ENCODE results near the gene PPP1R37.

The PPP1R37 gene

GRCh38 chr19:45146741-45147205 is 53.8 kb downstream of the PPP1R37 start:
- intact Hi-C loops (cut with DNase I) = no loop called here
- DNase-seq = no peak

DNA sequence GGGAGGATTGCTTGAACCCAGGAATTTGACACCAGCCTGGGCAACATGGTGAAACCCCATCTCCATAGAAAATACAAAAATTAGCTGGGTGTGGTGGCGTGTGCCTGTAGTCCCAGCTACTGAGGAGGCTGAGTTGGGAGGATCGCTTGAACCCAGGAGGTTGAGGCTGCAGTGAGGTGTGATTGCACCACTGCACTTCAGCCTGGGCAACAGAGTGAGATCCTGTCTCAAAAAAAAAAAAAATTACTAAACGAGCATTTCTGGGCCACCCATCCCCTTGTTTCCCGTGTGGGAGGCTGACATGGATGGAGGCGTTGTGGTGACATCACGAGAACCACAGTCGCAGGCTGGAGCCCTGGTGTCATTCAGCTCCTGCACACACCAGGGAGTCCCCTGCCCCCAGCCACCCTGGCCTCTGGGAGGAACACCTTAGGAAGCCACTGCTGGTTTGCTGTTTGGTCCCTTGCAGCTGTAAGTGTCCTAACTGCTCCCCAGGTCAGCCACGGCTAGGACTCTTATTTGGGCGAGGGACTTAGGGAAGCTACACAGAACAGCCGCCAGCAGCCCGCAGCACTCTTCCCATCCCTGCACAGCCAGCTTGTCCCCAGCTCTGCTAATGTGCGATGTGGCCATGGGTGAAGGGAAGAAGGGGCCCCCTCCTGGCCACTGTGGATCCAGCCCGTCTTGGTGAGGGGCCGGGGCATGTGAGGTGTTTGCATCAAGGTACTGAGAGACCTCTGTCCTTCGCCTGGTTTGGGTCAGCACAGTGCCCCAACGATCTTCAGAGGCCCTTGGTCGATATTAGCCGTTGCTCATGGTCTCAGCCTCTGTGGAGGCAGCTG is 55.1 kb downstream of the PPP1R37 start:
- no peak for DNase-seq
- intact Hi-C loops (cut with DNase I) = no loop called here

DNA sequence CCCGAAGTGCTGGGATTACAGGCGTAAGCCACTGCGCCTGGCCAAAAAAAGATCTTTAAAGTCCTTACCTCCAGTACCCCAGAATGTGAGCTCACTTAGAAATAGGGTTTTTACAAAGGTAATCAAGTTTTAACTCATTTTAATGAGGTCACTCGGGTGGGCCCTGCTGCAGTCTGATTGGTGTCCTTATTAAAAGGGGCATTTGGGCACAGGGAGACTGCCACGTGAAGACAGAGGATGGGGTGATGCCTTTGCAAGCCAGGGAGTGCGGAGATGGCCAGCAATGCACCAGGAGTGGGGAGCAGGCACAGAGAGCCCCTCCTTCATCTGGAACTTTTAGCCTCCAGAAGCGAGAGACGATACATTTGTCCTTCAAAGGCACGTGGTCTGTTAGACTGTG is 56.1 kb downstream of the PPP1R37 start:
- no peak for DNase-seq
- intact Hi-C loops (cut with DNase I) = no loop called here

- no peak for DNase-seq
- intact Hi-C loops (cut with DNase I) = no loop called here
Measured at GRCh38 chr19:45150180-45150579, 57.2 kb downstream of the PPP1R37 start.

DNA sequence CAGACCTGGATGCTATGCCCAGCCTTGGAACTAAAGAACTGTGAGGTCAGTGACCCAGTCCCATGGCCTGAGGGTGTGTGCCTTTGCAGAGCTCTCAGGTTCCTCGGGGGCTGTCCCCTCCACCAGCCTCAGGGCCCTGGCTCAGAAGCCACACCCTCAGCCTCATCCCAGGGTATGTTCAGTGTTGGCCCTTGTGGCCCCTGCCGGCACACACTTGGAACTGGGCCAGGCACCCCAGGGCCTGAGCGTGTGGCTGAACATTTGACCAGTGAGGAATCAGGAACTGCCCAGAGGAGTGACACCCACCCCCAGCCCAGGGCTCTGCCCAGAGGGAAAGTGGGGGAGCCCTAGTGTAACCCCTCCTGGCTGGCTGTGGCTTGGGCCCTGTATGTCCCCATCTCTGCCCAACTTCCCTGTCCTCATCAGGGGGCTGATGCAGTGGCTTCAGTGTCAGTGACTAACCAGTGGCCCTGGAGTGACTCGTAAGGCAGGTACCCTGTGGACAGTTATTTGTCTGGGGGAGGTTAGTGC is 57.8 kb downstream of the PPP1R37 start:
- intact Hi-C loops (cut with DNase I) = no loop called here
- no peak for DNase-seq

DNA sequence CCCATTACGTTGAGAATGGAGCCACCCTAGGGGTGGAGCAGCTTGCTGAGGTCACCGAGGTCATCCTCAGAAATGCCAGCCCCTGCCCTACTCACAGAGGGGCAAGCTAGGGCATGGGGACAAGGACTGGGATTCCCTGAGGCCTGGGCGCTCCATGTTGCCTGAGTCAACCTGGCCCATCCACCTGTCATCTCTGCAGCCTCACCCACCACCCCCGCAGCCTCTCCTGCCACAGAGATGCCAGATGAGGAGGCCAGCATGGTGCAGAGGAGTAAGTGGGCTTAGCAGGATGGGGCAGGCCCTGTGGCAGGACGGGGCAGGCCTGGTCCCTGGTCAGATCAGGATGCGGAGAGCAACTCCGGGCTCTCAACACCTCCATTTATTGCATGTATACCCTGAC is 58.3 kb downstream of the PPP1R37 start:
- intact Hi-C loops (cut with DNase I) = no loop called here
- DNase-seq = no peak

DNA sequence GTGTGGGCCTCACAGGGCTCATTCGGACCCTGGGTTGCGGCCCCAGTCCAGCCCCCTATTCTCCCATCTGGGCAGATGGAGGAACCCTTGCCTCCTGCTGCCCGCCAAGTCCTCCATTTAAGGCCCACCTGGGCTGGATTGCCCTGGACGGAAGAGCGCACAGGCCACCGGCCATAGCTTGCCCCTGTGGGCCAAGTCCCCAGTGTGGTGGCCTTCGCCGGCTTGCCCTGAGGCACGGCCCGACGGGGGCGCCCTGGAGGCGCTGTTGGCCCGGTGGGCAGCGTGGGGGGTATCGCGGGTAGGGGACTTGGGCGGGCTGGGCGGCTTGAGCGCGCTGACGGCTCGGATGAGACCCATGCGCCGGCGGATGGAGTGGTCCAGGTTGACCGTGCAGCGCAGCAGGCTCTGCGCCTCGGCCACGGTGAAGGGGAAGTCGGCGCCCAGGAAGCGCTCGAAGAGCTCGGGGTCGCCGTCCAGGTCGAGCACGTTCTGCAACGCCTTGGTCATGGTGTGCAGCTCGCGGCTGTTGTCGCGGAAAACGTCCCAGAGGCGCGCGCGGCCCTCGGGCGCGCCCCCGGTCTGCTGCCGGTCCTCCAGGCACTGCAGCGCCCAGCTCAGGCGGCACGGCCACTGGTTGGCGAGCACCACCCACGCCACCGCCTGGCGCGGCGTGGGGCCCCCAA is 59.0 kb downstream of the PPP1R37 start:
- intact Hi-C loops (cut with DNase I) = no loop called here
- no peak for DNase-seq

DNA sequence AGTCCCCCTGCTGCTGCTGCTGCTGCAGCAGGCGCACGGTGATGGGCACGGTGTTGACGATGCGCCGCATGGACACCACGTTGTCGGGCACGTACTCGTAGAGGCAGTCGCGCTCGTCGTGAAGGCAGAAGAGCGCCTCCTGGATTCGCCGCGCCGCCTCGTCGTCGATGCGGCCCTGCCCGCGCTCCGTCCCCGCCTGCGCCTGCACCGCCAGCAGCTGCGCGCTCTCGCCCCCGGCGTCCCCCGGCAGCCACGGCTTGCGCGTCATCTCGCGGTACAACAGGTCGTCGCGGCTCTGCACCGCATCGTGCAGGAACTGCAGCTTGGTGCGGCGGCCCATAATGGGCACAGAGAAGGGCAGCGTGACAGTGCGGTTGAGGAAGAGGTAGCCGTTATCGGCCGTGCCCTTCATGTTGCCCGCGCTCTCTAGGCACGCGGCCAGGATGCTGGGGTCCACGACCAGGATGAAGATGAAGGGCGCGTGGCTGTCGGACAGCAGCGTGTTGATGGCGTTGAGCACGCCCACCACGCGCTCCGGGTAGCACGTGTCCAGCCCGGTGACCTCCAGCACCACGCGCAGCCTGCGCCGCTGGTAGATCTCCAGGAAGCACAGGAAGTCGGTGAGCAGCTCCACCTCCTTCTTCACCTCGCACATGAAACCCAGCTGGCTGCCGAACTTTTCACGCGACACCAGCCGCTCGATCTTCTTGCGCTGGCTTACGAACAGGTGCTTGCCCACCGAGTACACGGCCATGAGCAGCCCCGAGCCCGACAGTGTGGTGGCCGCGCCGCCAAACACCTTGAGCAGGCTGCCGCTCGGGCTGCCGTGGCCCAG is 59.7 kb downstream of the PPP1R37 start:
- peak in 8 of 10 donors; percentile 24 to 93 (median 42) for DNase-seq
- intact Hi-C loops (cut with DNase I) = no loop called here

DNA sequence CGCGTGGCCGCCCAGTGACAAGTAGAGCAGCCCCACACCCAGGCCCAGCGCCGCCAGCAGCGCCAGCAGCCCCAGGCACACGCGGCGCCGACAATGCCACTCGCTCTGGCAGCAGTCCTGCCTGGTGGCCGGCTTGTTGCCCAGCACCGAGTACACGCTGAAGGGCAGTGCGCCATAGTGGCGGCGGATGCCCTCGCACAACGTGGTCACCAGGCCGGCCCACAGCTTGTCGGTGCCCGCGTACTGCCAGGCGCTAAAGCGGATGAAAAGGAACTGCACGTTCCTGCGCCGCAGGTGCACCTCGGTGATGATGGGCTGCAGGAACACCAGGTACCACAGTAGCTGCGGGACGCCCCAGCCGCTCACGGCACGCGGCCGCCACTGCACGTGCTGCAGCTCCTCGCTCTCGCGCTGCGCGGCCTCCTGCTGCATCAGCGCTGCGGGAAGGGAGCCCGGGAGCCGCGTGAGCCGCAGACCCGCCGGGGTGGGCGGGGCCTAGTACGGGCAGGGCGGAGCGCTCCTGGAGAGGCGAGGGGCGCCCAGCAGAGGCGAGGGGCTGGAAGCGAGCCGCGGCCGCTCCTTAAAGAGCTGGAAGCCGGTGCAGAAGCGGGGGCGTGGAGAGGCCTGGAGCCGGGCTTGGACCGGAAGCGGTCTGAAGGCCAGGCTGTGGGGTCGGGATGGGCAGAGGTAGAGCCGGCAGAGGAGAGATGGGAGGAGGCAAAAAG is 60.5 kb downstream of the PPP1R37 start:
- intact Hi-C loops (cut with DNase I) = no loop called here
- peak; percentile 40 to 94 (median 60) for DNase-seq

DNA sequence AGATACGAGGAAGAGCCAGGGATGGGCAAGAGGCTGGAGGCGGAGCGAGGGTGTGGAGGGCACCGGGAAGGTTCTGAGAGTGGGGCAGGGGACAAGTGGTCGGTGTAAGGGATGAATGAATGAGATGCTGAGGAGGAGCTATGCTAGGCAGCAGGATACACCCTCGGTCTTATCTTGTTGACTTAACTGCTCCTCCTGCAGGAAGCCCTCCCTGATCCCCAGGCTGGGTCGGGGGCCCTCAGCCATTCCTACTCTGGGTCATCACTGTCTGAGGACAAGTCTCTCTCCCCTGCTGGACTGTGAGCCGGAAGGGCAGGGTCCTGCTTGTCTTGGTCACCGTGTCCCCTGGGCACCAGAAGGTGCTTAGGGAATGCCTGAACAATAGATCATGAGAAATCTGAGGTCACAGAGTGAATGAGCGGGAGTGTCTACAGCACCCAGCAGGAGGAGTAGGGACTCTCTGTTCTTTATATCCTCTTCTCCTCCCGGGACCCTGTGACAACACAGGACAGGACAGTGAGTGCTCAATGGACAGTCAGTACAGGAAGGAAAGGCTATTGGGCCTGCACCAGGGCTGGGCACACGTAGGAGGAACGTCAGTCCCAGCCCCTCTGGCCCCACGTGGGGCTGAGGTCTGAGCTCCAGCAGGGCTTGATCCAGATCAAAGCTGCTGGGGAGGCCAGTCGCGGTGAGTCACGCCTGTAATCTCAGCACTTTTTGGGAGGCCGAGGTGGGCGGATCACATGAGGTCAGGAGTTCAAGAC is 61.3 kb downstream of the PPP1R37 start:
- DNase-seq = no peak
- intact Hi-C loops (cut with DNase I) = no loop called here

GRCh38 chr19:45156011-45156630 is 63.1 kb downstream of the PPP1R37 start:
- intact Hi-C loops (cut with DNase I) = no loop called here
- no peak for DNase-seq

- intact Hi-C loops (cut with DNase I) = no loop called here
- no peak for DNase-seq
Measured at GRCh38 chr19:45156751-45157150, 63.8 kb downstream of the PPP1R37 start.

GRCh38 chr19:45158503-45159209 is 65.7 kb downstream of the PPP1R37 start:
- intact Hi-C loops (cut with DNase I) = no loop called here

DNA sequence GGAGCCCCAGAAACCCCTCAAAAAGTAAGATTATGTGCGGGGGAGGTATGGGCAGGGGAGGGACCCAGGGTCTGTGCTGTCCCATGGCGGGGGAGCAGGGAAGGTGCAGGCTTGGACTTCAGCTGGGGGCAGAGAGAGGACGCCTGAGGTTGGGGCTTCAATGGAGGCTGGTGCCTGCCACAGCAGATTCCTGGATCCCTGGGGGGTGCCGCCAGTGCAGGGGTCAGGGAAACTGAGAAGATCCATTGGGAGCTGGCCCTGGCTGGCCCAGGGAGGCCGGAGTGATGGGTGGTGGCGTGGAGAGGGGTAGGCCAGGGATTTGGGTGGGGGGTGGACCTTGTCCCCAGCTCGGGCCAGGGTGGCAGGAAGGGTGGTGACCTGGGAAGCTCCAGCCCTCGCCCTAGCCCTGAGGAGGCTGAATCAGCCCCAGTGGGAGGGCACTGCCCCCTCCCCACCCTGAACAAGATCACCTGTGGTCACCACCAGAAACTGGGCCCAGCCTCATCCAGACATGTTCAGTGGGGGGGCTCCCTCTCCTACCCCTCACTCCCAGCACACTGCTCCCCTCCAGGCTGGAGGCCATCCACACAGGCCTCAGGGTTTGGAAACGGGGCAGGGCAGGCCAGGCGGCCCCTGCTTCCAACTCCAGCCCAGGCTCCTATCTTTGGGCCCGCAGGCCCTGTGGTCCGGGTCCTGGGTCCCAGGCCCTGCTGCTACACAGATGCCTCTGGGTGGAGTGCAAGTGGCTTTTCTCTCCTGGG is 66.4 kb downstream of the PPP1R37 start:
- DNase-seq = no peak
- intact Hi-C loops (cut with DNase I) = no loop called here

More at GRCh38 chr19:45158503-45159209, 65.7 kb downstream of the PPP1R37 start:
- DNase-seq = no peak

DNA sequence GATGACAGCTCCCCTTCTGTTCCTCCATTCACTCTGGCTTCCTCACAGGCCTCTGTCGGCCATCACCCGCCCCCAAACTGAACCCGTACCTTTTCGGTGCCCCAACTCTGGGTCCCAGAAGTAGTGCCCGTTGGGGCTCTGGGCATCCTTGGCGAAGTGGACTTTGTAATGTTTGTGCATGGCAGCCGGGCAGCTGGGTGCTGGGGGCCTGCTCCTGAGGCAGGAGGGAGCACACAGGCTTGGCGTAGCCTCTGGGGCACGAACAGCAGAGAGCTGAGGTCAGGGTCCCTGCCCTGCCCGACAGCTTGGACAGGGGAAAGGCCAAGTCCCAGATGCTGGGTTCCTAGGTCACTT is 67.0 kb downstream of the PPP1R37 start:
- no peak for DNase-seq
- intact Hi-C loops (cut with DNase I) = no loop called here

GRCh38 chr19:45160870-45161737 is 68.1 kb downstream of the PPP1R37 start, which contains the start of gene NKPD1:
TSS of gene NKPD1 (minus strand) at chr19:45160982. CDS start at chr19:45160150, 832 bp downstream.
- DNase-seq = no peak
- intact Hi-C loops (cut with DNase I) = no loop called here
